HG02870 (cell line): ENCODE data around the gene PEX11G.
"Not testable (repeated sequence)": the region's sequence is repeated elsewhere in the genome, so short reads cannot be mapped to it uniquely, and the experiment has no call there.

Source experiments
- ATAC-seq: cut with Tn5 transposase; IDR thresholded peaks from one replicate; pipeline ENCODE4 v1.9.1; 2021; ENCODE audit warnings: mild to moderate bottlenecking, moderate library complexity; ENCODE audit not compliant: unreplicated experiment

The PEX11G gene

DNA sequence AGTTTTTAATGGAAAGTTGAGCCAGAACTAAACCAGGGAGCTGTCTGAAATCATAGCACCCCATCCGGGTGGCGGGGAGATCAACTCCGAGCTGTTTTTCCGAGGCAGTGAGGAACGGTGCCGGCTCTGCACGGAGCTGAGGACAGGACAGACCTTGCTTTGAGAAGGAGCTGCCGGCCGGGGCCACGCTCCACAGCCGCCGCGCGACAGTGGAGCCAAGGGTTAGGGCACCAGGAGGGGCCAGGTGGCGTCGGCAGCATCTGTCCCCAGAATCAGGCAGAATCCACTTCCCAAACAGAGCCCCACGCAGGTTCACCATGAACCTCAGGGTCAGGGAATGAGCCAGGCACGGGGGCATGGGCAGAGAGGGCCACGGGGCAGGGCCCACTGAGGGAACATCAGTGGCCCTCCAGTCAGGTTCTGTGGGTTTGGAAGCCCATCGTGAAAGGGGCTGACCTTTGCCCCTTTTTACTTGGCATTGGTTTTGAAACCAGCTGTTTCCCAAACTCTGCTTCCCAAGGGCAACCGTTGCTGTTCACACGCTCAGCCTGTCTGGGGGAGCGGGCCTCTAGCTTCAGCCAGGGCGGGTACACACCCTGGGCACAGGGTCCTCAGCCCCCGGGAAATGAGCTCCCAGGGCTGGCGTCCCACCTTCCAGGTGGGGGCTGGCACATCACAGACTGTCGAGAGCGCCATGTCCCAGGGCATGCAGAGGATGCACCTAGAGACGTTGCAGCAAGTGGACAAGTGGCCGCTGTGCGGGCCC lies 18.1 kb downstream of the PEX11G start:
- no peak for ATAC-seq

- ATAC-seq, result no peak
Measured at GRCh38 chr19:7469669-7470285, 19.1 kb downstream of the PEX11G start.

DNA sequence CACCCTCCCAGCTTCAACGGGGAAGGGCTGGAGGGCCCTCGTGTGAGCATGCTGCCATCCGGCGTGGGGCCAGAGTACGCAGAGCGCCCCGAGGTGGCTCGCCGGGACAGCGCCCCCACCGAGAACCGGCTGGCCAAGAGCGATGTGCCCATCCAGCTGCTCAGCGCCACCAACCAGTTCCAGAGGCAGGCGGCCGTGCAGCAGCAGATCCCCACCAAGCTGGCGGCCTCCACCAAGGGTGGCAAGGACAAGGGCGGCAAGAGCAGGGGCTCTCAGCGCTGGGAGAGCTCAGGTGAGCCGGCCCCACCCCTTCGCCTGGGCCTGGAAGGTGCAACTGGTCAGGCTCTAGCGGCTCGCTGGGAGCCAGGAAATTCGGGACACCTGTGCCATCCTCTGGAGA lies 20.0 kb downstream of the PEX11G start:
- ATAC-seq, result no peak

- no peak for ATAC-seq
Measured at GRCh38 chr19:7467009-7467989, 21.5 kb downstream of the PEX11G start.

DNA sequence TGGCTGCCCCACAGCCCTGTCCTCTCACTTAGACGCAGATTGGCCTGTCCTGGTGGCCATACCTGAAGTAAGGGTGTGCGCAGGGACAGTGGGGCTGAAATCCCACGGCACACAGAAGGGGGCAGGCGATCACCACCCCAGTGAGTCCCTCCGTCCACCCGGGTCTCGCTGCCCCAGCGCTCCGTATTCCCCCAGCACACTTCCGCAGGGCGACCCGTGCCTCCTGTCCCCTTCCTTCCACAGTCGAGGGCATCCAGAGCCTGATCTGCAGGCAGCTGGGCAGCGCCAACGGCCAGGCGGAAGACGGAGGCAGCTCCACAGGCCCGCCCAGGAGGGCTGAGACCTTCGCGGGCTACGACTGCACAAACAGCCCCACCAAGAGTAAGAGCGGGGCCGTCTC lies 25.3 kb downstream of the PEX11G start:
- no peak for ATAC-seq

DNA sequence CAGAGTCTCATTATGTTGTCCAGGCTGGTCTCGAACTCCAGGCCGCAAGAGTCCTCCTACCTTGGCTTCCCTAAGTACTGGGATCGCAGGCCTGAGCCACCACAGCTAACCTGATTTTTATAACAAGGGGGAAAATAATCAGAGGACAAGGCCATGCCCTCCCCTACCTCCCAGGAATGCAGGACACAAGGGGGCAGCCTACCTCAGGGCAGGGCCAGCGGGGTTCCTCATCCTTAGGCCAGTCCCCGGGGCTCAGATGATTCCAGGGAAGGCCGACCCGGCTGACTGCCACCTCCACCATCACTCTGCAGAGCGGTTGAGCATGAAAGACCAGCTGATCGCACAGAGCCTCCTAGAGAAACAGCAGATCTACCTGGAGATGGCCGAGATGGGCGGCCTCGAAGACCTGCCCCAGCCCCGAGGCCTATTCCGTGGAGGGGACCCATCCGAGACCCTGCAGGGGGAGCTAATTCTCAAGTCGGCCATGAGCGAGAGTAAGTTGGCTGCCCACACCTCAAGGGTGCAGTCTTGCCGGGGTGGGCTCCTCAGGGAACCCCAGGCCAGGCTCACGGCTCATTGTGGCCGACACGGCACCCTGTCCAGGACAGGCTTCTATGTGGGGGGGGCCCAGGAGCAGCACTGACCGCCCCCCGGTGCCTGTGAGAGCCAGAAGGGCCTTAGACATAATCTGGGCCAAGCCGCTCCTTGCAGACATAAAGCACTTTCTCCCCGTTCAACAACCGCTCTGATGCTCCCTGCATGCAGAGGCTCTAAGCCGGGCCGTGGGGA lies 26.8 kb downstream of the PEX11G start:
- ATAC-seq, result no peak

- ATAC-seq, result no peak
Measured at GRCh38 chr19:7460562-7460966, 28.3 kb downstream of the PEX11G start.

DNA sequence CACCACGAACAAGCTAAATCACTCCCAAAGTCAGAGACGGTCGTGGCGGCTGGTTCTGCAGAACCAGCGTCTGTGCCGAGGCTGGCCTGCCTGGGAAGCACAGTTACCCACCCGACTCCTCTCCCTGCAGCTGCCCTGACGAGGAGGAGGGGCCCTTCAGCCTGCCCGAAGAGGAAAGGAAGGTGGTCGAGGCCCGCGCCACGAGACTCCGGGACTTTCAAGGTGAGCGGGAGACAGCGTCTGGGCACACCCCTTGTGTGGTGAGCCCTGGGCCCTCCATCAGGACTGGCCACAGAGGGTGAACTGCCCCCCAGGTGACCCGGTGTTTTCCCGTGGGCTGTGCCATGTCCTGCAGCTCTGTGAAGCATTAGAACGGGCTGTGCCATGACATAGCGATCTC lies 29.1 kb downstream of the PEX11G start:
- no peak for ATAC-seq

DNA sequence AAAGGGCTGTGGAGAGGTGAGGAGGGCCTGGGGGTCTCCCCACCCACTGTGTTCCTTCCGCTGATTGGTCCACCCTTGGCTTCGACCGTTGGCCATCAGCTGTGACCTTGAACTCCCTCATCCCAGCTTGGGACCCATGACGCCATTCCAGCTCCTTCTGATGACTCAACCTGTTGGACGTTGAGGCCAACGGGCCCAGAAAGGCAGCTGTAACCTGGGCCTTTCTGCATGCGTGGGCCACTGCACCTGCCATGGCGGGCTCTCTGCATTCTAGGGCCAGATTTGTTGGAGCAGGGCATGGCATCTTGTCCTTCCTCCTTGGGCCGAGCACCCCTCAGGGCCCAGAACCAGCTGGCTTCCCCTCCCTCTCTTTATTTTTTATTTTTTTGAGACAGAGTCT lies 30.2 kb downstream of the PEX11G start:
- no peak for ATAC-seq

DNA sequence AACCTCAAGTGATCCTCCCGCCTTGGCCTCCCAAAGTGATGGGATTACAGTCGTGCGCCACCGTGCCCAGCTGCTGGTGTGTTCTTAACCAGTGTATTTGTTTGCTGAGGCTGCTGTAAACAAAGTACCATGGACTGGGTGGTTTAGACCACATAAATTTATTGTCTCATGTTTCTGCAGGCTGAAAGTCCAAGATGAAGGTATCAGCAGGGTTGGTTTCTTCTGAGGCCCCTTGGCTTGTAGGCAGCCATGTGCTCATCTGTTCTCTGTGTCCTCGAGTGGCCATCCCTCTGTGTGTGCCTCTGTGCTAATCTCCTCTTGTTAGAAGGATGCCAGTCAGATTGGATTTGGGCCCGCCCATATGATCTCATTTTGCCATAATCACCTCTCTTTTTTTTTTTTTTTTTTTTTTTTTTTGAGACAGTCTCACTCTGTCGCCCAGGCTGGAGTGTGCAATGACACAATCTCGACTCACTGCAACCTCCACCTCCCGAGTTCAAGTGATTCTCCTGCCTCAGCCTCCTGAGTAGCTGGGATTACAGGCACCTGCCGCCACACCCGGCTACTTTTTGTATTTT lies 31.8 kb downstream of the PEX11G start:
- no peak for ATAC-seq

GRCh38 chr19:7455600-7456296 lies 33.1 kb downstream of the PEX11G start:
- ATAC-seq, result no peak

DNA sequence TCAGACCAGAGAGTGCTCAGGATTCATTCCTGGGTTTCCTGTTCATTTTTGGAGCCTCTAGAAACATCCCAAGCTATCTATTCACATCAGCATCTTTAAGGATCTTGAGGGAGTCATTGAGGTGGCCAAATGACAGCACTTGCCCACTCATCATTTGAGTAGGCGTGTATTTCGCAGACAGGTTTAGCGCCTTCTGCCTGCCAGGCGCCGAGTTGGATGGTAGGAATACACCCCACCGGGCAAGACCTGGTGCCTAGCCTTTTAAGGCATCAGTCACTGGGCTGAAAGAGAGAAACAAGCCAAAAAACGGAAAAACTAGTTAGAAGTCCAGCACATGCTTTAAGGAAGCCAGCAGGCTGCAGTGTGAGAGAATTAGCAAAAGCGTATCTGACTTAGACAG lies 33.8 kb downstream of the PEX11G start:
- ATAC-seq, result no peak

GRCh38 chr19:7450243-7451223 lies 38.3 kb downstream of the PEX11G start:
- no peak for ATAC-seq

- not testable (repeated sequence) for ATAC-seq
Measured at GRCh38 chr19:7449391-7450070, 39.3 kb downstream of the PEX11G start.

DNA sequence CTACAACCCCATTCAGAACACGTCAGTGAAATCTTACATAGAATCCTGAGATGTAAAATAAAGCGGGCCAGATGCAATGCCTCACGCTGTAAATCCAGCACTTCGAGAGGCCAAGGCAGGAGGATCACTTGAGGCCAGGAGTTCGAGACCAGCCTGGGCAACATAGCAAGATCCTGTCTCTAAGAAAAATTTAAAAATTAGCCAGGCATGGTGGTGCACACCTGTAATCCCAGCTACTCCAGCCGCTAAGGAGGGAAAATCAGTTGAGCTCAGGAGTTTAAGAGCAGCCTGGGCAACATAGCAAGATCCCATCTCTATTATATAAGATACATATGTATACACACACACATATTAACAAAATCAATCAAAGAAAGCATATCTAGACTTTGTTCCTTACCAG lies 41.2 kb downstream of the PEX11G start:
- no peak for ATAC-seq

GRCh38 chr19:7445104-7445503 lies 43.7 kb downstream of the PEX11G start:
- no peak for ATAC-seq

GRCh38 chr19:7444042-7444441 lies 44.8 kb downstream of the PEX11G start:
- ATAC-seq, result no peak

GRCh38 chr19:7442423-7442822 lies 46.4 kb downstream of the PEX11G start:
- ATAC-seq, result no peak
